Neural cell (in vitro differentiated cells): ENCODE data around the gene COPA.

Source experiments
- CTCF ChIP-seq: fragments of 450-650 bp; IDR thresholded peaks from 2 replicates; pipeline ENCODE4 v1.5.1; 2014; ENCODE audit warnings: antibody characterized with exemption, mild to moderate bottlenecking, moderate library complexity; ENCODE audit not compliant: poor library complexity, severe bottlenecking
- EZH2 ChIP-seq: fragments of 200-600, 300-800 bp; shearing (Covaris generic), sonication (generic); IDR thresholded peaks from 2 replicates; pipeline ENCODE4 v1.6.1; 2014; ENCODE audit warnings: antibody characterized with exemption, low read length, borderline replicate concordance, mild to moderate bottlenecking; ENCODE audit not compliant: insufficient read depth, poor library complexity, severe bottlenecking
- TAF1 ChIP-seq: IDR thresholded peaks from 2 replicates; pipeline ENCODE4 v1.6.1; 2012; ENCODE audit warnings: low read depth

GRCh38 chr1:160344936-160345335, 1.9 kb upstream of the COPA start:
- TF ChIP-seq EZH2 (no peak), CTCF (no peak), TAF1 (no peak)
